GM18907 (cell line): ENCODE results near the gene SETD5.
A peak's percentile ranks its signal among the peaks of the same experiment; 100 is the strongest.

Experiments
- ATAC-seq: cut with Tn5 transposase; IDR thresholded peaks from one replicate; pipeline ENCODE4 v1.9.1; 2021; ENCODE audit warnings: mild to moderate bottlenecking, moderate library complexity; ENCODE audit not compliant: unreplicated experiment

Gene SETD5

DNA sequence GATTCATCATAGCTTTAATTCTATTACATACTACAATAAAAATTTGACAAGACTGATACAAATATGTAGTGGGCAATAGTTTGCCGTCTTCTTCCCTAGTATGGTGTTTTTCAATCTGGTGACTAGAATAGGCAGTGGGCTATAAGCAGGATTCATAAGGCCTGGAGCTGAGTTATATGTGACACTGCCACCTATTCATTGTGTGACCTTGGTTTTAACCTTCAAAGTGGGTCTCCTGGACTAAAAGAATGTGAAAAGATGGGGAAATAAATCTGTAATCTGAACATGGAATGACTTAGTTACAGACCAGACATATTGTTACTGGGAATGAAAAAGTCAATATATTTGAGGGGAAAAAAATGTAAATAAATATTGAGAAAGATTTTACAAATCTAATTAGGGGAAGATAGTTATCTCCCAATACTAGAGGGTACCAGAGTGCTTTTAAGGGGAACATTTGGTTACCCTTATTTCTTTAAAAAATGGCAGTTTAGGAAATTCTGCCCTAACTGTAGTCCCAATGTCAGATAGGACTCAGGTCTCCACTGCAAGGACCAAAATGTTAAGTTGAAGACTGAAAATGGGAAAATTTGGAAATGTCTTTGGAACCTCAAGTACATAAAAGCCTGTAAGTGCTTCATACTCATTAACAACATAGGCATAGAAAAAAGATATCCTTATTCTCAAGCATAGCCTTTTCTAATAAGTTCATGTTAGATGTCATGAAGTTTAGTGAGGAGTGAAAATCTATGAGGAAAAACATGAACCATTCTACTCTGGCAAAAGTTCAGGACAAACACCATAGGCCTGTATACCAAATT lies 10.7 kb upstream of the SETD5 start:
- ATAC-seq: no peak

GRCh38 chr3:9387322-9387655 lies 10.1 kb upstream of the SETD5 start:
- no peak for ATAC-seq

DNA sequence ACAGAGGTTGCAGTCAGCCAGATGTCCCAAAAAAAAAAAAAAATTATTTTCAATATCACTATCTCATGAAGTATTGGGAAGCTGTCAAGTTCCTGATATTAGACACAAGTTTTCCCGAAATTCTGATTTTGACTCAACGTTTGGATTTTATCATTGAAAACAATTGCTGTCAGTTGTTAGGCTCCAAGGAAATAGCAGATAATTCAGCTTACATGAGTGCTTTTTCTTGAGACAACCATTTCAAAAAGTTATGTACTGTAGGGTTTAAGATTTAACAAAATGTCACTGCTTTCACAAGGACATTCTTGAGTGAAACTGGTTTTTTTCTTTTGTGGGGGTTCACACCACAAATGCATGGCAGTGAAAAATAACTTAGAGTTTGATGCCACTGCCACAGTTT lies 9.3 kb upstream of the SETD5 start:
- ATAC-seq: no peak

DNA sequence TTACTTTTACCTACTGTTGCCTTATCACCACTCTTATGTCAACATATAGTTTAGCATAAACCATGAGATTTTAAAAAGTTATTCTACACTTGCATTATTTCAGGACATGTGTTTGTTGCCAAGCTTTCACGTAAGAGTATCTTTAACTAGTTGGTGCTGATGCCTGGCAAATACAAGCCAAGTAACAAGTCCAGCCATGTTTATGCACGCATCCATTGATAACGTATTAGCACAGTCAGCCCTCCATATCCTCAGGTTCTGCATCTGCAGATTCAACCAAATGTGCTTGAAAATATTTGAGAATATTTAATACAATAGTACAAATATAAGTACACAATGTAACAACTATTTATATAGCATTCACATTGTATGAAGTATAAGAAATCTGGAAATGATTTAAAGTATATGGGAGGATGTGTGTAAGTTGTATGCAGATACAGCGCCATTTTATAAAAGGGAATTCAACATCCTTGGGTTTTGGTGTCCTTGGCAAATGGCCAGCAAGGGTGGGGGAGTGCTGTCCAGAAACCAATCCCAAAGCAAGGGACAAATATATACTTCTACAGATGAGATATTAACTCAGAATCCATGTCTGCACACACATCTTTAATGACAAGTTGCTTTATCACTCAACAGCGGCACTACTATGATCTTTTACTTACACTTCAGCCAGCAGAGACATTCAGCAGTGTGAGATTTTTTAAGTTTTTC lies 8.7 kb upstream of the SETD5 start:
- ATAC-seq: no peak

DNA sequence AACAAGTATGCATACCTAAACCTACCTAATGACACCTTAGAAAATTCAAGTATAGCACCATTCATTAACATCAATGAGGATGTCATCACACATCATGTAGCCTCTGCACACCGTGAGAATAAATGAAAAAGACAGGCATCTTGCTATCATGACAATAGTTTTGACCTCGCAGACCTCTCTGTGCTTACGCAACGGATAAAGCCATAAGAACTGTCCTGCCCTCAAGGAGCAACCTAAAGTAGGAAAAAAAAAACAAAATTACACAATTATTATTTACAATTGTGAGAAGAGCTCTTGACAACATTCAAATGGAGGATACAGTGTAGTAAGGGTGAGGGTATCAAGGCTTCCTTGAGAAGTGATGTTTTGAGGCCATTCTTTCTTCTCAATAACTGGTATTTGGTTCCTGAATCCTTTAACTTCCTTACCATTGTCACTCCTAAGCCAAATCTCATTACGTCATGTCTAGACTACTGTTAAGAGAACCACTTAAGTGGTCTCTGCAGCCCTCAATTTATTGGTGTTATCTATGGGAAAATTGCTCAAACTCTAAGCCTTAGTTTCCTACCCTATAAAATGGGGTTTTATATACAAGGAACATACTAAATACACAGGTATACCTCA lies 7.0 kb upstream of the SETD5 start:
- ATAC-seq: no peak

GRCh38 chr3:9392041-9392440 lies 5.4 kb upstream of the SETD5 start:
- no peak for ATAC-seq

- no peak for ATAC-seq
Observed at GRCh38 chr3:9395570-9396300, 1.7 kb upstream of the SETD5 start.

- ATAC-seq: peak; percentile 34
Observed at GRCh38 chr3:9396301-9396631, 1.1 kb upstream of the SETD5 start.

DNA sequence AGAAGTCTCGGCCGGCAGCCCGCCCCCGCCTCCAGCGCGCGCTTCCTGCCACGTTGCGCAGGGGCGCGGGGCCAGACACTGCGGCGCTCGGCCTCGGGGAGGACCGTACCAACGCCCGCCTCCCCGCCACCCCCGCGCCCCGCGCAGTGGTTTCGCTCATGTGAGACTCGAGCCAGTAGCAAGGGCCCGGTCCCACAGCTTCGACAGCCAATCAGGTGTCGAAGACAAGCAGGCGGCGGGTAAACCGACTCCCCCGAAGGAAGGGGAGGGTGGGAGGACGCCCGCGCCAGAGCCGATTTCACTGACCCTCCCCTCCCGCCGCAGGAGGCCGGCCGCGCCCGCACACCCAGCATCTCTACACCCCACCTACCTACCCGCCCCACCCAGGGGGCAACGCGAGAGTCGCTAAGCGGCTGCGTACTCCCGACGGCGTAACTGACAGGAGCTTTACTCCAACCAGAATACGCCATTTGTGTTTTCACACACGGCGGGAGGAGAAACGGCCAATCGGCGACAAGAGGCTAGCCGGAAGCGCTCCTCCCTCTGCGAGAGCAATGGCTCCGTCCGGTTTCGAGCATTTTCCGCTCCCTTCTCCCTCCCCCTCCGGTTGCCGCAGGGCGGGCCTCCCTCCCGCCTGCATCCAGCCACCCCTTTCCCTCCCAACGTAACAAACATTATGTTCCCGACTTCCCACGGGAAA lies 633 bp upstream of the SETD5 start:
- peak; percentile 82 for ATAC-seq

DNA sequence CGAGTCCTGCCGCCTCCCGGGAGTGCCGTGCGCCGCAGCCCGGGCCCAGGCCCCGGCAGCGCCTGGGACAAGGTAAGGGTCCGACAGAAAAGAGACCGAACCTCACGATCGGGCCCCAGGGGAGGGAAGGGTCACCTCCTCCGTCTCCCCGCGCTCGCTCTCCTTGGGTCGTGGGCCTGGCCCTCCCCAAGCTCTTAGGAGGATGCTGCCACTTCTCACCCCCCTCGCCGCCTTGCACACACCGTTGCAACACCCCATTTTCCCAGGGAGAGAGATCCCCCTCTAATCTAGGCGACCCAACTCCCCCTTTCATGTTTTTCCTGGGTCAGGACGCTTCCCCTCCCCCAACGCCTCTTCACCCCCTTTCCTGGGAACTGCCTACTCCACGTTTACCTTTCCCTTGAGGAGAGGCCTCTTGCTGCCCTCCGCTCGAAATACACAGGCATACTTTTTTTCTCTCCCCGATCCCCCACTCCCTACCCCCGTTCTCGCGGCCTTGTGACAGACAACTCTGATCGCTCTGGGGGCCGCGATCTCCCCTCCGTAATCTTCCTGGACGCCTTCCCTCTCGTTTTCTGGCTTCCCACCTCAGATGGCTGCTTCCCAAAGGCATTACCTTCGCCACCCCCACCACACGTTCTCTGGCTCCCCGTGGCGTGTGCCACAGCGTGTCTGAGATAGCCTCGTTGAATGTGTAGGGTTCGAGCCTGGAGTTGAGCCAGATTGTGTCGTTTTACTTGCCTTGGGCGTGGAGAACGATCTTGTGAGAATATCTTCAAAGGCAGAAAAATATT lies 688 bp downstream of the SETD5 start:
- ATAC-seq: no peak

GRCh38 chr3:9398700-9399336 lies 1.4 kb downstream of the SETD5 start:
- ATAC-seq: no peak

GRCh38 chr3:9399337-9399703 lies 1.9 kb downstream of the SETD5 start:
- ATAC-seq: no peak

- no peak for ATAC-seq
Observed at GRCh38 chr3:9399746-9400145, 2.3 kb downstream of the SETD5 start.

GRCh38 chr3:9400616-9401015 lies 3.2 kb downstream of the SETD5 start:
- no peak for ATAC-seq

DNA sequence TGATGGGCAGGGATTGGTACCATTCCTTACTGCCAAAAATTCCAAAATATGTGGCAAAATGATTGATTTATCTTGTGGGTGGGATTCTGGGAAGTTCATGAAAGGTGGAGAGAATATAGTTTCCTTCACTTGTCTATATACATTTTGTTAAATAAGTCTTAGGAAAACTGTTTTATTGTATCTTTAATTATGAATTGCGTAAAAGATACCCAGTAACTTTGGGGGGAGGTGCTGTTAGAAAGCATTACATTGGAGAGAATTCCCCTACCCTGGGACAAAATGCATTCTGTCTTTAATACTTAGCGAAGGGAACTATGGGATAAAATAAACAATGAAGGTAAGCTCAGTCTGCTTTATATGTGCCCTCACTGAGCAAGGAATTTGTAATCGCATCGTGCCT lies 4.6 kb downstream of the SETD5 start:
- ATAC-seq: no peak

DNA sequence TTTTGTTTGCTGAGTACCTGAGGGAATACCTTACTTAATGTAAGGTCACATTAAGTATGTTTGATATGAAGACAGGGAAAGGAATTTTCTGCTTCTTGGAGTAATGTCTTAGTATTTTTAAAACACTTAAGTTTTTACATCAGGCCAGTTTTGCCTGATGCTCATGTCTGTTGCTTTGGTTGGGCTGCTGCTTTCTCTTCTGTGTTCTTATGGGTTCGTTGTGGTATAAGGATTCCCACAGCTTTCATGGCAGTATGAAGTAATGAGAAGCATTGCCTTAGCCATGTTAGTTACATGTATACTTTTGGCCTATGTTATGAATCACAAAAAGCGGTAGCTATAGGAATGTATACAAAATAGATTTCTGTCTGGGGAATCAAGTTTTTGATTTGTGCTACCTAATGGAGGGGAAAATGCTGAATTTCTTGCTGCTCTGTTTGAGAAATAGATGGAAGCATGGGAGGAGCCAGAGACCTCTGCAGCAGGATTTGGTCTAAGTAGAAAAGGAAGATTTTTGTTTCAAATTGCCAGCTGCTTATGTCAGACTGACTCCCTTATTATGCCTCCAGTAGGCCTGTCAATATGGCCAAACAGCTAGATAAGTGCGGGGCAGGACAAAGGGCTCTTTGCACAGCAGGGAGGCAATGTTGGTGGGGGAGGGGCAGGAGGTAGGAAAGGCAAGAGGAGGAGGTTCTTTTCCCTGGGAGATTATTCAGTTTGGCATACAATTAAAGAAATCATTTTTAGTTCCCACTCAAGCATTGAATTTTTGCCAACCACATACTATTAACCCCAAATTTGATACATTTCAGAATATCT lies 5.2 kb downstream of the SETD5 start:
- ATAC-seq: no peak

- no peak for ATAC-seq
Observed at GRCh38 chr3:9403463-9403862, 6.0 kb downstream of the SETD5 start.

DNA sequence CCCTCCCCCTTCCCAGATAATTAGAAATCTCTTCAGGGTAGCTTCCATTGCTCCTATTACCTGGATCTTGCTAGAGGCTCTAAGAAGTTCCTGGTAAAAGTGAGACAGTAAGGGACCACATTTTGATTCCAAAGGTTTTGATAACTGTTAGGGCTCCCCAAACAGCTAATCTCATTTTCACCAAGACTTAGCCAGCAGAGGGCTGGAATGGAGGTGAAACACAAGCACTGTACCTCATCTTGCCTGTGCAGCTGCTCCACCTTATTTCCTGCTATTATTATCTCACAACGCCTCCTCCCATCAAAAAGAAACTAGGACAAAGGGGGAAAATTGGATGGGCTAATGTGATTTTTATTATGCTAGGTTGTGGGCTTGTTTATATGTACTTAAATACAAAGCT lies 7.3 kb downstream of the SETD5 start:
- peak; percentile 45 for ATAC-seq

GRCh38 chr3:9405756-9406155 lies 8.3 kb downstream of the SETD5 start:
- no peak for ATAC-seq
